OCI-LY1 (cell line): ENCODE results near the gene EHMT2.
"Not testable (repeated sequence)": the region's sequence is repeated elsewhere in the genome, so short reads cannot be mapped to it uniquely, and the experiment has no call there.

Experiments
- H2AFZ ChIP-seq: fragments of 200-600 bp; sonication (generic), shearing (Covaris generic); 2 replicates; pipeline ENCODE4 v1.6.0; 2014; ENCODE audit warnings: antibody characterized with exemption, mild to moderate bottlenecking, low read length
- H3F3A ChIP-seq: fragments of 200-600 bp; sonication (generic), shearing (Covaris generic); 2 replicates; pipeline ENCODE4 v1.6.0; 2014; ENCODE audit warnings: mild to moderate bottlenecking, antibody characterized with exemption, low read length, moderate library complexity; ENCODE audit not compliant: insufficient read depth
- H3K27ac ChIP-seq: fragments of 200-600 bp; sonication (generic); 2 replicates; pipeline ENCODE4 v1.5.1; 2014; ENCODE audit warnings: low read length, mixed run types, mild to moderate bottlenecking, low read depth; ENCODE audit not compliant: poor library complexity, severe bottlenecking
- H3K27me3 ChIP-seq: fragments of 200-600 bp; sonication (generic); 2 replicates; pipeline ENCODE4 v1.6.0; 2014; ENCODE audit warnings: antibody characterized with exemption, mild to moderate bottlenecking, low read length, moderate library complexity; ENCODE audit not compliant: insufficient read depth
- H3K36me3 ChIP-seq: fragments of 200-600 bp; sonication (generic); 2 replicates; pipeline ENCODE4 v1.6.1; 2014; ENCODE audit warnings: mild to moderate bottlenecking, antibody characterized with exemption, low read length, moderate library complexity, mixed read lengths; ENCODE audit not compliant: insufficient read depth
- H3K4me1 ChIP-seq: fragments of 200-600 bp; sonication (generic); 2 replicates; pipeline ENCODE4 v1.5.1; 2014; ENCODE audit warnings: mild to moderate bottlenecking, low read length, moderate library complexity; ENCODE audit not compliant: insufficient read depth, severe bottlenecking
- H3K4me2 ChIP-seq: fragments of 200-600 bp; sonication (generic), shearing (Covaris generic); 2 replicates; pipeline ENCODE4 v1.6.1; 2014; ENCODE audit warnings: low read length
- H3K4me3 ChIP-seq: fragments of 200-600 bp; sonication (generic); 2 replicates; pipeline ENCODE4 v1.5.1; 2014; ENCODE audit warnings: low read length, low read depth, mild to moderate bottlenecking, mixed read lengths; ENCODE audit not compliant: poor library complexity, severe bottlenecking
- H3K79me2 ChIP-seq: fragments of 200-600 bp; shearing (Covaris generic); 2 replicates; pipeline ENCODE4 v1.6.1; 2016; ENCODE audit warnings: mixed run types, low read length, mixed read lengths; ENCODE audit not compliant: insufficient read depth
- H3K9ac ChIP-seq: fragments of 200-600 bp; sonication (generic), shearing (Covaris generic); 2 replicates; pipeline ENCODE4 v1.6.1; 2014; ENCODE audit warnings: mild to moderate bottlenecking, low read length, mixed read lengths
- H3K9me2 ChIP-seq: fragments of 200-600 bp; sonication (generic), shearing (Covaris generic); 2 replicates; pipeline ENCODE4 v1.6.1; 2014; ENCODE audit warnings: low read depth, mild to moderate bottlenecking, low read length, mixed read lengths
- H3K9me3 ChIP-seq: fragments of 200-600 bp; shearing (Covaris generic); 2 replicates; pipeline ENCODE4 v1.6.1; 2014; ENCODE audit warnings: low read length, mixed read lengths
- H4K20me1 ChIP-seq: fragments of 200-600 bp; sonication (generic), shearing (Covaris generic); 2 replicates; pipeline ENCODE4 v1.6.0; 2016; ENCODE audit warnings: mild to moderate bottlenecking, low read length; ENCODE audit not compliant: insufficient read depth
- CTCF ChIP-seq: fragments of 200-600 bp; sonication (generic), shearing (Covaris generic); IDR thresholded peaks from 2 replicates; pipeline ENCODE4 v1.5.1; 2017; ENCODE audit warnings: mild to moderate bottlenecking, antibody characterized with exemption, low read length, moderate library complexity, mixed read lengths
- EZH2 ChIP-seq: fragments of 200-600 bp; sonication (generic), shearing (Covaris generic); IDR thresholded peaks from 2 replicates; pipeline ENCODE4 v1.8.0; 2017; ENCODE audit warnings: borderline replicate concordance, mixed run types, mild to moderate bottlenecking, antibody characterized with exemption, low read length, moderate library complexity, mixed read lengths

EHMT2 gene

GRCh38 chr6:31915756-31916155 lies 18.3 kb upstream of the EHMT2 start:
- Histone ChIP-seq H3K9me2 (no peaks in the 10 kb centered on the region), H2AFZ (no peak overlapping the region), H4K20me1 (no peaks in the 10 kb centered on the region), H3K36me3 (no peaks in the 10 kb centered on the region), H3K4me3 (no peak overlapping the region), H3K4me2 (no peak overlapping the region), H3K27ac (no peak overlapping the region), H3F3A (no peaks in the 10 kb centered on the region), H3K4me1 (no peaks in the 10 kb centered on the region), H3K9ac (no peak overlapping the region), H3K9me3 (no peaks in the 10 kb centered on the region), H3K27me3 (no peaks in the 10 kb centered on the region), H3K79me2 (no peaks in the 10 kb centered on the region)
- TF ChIP-seq EZH2 (no peak), CTCF (no peak)

DNA sequence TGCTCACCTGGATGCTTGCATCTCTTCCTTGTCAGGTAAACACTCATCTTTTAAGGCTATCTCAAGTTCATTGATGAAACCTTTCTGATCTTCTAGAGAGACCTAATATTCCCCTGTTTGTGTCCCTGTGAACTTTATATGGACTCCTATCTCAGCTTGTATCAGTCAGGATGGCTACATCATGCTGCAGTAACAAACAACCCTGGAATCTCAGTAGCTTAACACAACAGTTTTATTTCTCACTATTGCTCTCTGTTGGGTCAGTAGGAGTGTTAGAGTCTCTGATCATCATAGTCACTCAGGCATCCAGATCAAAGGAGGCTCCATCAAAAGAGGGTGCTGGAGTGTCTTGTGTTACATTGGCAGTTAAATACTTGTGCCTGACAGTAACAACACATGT lies 17.9 kb upstream of the EHMT2 start:
- no peak overlapping the region for H3K4me3 ChIP-seq
- H3K27ac ChIP-seq = no peak overlapping the region
- no peak overlapping the region for H3K4me2 ChIP-seq
- H3K9ac ChIP-seq = no peak overlapping the region
- H3K4me1 ChIP-seq = no peaks in the 10 kb centered on the region
- H3F3A ChIP-seq = no peaks in the 10 kb centered on the region
- no peaks in the 10 kb centered on the region for H3K79me2 ChIP-seq
- H3K9me3 ChIP-seq = no peaks in the 10 kb centered on the region
- TF ChIP-seq EZH2 (no peak), CTCF (no peak)
- H2AFZ ChIP-seq = no peak overlapping the region
- H3K27me3 ChIP-seq = no peaks in the 10 kb centered on the region
- H3K9me2 ChIP-seq = no peaks in the 10 kb centered on the region
- no peaks in the 10 kb centered on the region for H3K36me3 ChIP-seq
- H4K20me1 ChIP-seq = no peaks in the 10 kb centered on the region

DNA sequence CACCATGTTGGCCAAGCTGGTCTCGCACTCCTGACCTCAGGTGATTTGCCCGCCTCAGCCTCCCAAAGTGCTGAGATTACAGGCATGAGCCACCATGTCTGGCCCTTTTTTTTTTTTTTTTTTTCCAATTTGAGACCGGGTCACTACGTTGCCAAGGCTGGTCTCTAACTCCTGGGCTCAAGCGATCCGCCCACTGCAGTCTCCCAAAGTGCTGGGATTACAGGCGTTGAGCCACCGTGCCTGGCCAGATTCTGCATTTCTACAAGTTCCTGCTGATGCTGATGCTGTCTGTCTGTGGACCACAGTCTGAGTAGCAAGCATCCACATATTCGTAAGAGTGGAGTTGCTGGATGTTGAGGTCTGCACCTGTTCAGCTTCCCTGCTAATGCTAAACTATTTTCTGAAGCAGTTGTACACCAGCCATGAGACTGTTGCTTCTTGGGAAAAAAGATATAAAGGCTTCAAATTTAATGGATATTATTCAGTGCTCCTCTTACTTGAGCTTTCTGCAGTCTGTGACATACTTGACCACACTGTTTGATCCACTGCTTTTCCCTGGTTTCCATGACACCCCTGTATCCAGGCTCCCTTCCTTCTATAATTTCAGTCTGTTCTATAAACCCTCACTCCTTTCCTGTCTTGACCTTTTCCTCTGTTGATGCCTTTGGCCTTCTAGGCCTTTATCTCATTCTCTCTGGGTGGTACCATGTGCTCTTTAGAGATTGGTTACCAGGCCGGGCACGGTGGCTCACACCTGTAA lies 14.5 kb upstream of the EHMT2 start:
- Histone ChIP-seq H3F3A (no peaks in the 10 kb centered on the region), H4K20me1 (no peaks in the 10 kb centered on the region), H3K4me3 (no peak overlapping the region), H3K4me2 (no peak overlapping the region), H3K9me3 (no peaks in the 10 kb centered on the region), H3K79me2 (no peaks in the 10 kb centered on the region), H3K27ac (no peak overlapping the region), H3K27me3 (no peaks in the 10 kb centered on the region), H3K36me3 (no peaks in the 10 kb centered on the region), H3K9me2 (no peaks in the 10 kb centered on the region), H3K9ac (no peak overlapping the region), H2AFZ (no peak overlapping the region), H3K4me1 (no peaks in the 10 kb centered on the region)
- TF ChIP-seq CTCF (no peak), EZH2 (no peak)

- H3K4me1 ChIP-seq, H4K20me1 ChIP-seq: not testable (repeated sequence)
Measured at GRCh38 chr6:31909298-31909697, 11.8 kb upstream of the EHMT2 start.

More at GRCh38 chr6:31909298-31909697, 11.8 kb upstream of the EHMT2 start:
- not testable (repeated sequence) for H3K27me3 ChIP-seq, H3K9me2 ChIP-seq, H3K4me3 ChIP-seq, H3K9ac ChIP-seq, H3K4me2 ChIP-seq, H3K79me2 ChIP-seq, H2AFZ ChIP-seq, H3F3A ChIP-seq, H3K36me3 ChIP-seq, H3K27ac ChIP-seq, H3K9me3 ChIP-seq
